B cell (primary cell): ENCODE data around the gene CBLN3. TPM values are rescaled to one million over a fixed set of nuclear protein-coding genes. Genes with fewer than 3 reads are reported as not detected.
"Not testable (repeated sequence)": the region's sequence is repeated elsewhere in the genome, so short reads cannot be mapped to it uniquely, and the experiment has no call there.

Experiments
- ATAC-seq: fragments of 200-7000 bp; cut with Tn5 transposase; one replicate; pipeline ENCODE4 v1.10.0; 2021; ENCODE audit warnings: low read depth, mild to moderate bottlenecking, moderate number of reproducible peaks, moderate library complexity
- CTCF ChIA-PET: fragments of 350-600 bp; sonication (Branson Sonifier 250); formaldehyde crosslinking; loops from one replicate; lab custom pipeline; 2021; ENCODE audit warnings: antibody characterized with exemption, inconsistent platforms; lab: Charles Lee
- POLR2A ChIA-PET: fragments of 350-600 bp; sonication (Branson Sonifier 250); formaldehyde crosslinking; loops from one replicate; lab custom pipeline; 2021; ENCODE audit warnings: antibody characterized with exemption; lab: Charles Lee
- DNase-seq: peaks from one replicate; pipeline ENCODE4 v3.0.0; 2013
- H2AFZ ChIP-seq: 2 replicates; pipeline ENCODE4 v1.6.1; 2012; ENCODE audit warnings: mild to moderate bottlenecking, low read depth, low read length; ENCODE audit not compliant: insufficient read depth, poor library complexity, severe bottlenecking
- H3K27ac ChIP-seq, 2 donors: 1 replicate in 1 of 2; 2 replicates in 1 of 2; pipeline ENCODE4 v1.5.1; 2012 to 2013; ENCODE audit warnings: low read length in 2 of 2, mild to moderate bottlenecking in 2 of 2, moderate library complexity in 1 of 2
- H3K27me3 ChIP-seq, 4 experiments: fragments of 200-600 bp in 1 of 4; sonication (generic) in 1 of 4; replicated peaks in 1 of 4; 1 replicate in 2 of 4; 2 replicates in 2 of 4; pipeline versions ENCODE4 v1.6.1 to v1.7.0; 2013 to 2016; ENCODE audit warnings: low read length in 3 of 4, mild to moderate bottlenecking in 2 of 4, mixed read lengths in 1 of 4, moderate library complexity in 1 of 4; ENCODE audit not compliant: insufficient read depth in 4 of 4, control insufficient read depth in 3 of 4; ENCODE audit errors: control extremely low read depth in 1 of 4
- H3K36me3 ChIP-seq, 2 experiments: replicated peaks in 1 of 2; 1 replicate in 1 of 2; 2 replicates in 1 of 2; pipeline versions ENCODE4 v1.6.1 to v1.7.1; 2013; ENCODE audit warnings: low read length in 1 of 2; ENCODE audit not compliant: insufficient read depth in 2 of 2, control insufficient read depth in 1 of 2; ENCODE audit errors: control extremely low read depth in 1 of 2, extremely low read depth in 1 of 2
- H3K4me1 ChIP-seq, 2 donors: fragments of 200-600 bp in 1 of 2; sonication (generic) in 1 of 2; 1 replicate in 1 of 2; 2 replicates in 1 of 2; pipeline versions ENCODE4 v1.5.1 to v1.6.1; 2013 to 2017; ENCODE audit warnings: low read length in 2 of 2; ENCODE audit not compliant: control insufficient read depth in 2 of 2, insufficient read depth in 2 of 2
- H3K4me2 ChIP-seq: replicated peaks from 2 replicates; pipeline ENCODE3; 2012; ENCODE audit warnings: mild to moderate bottlenecking, low read depth, low read length; ENCODE audit not compliant: poor library complexity, severe bottlenecking
- H3K4me3 ChIP-seq, 5 experiments: fragments of 200-600 bp in 1 of 5; sonication (generic) in 1 of 5; 1 replicate in 3 of 5; 2 replicates in 2 of 5; pipeline versions ENCODE4 v1.5.1 to v1.7.0; 2011 to 2016; ENCODE audit warnings: low read length in 4 of 5, mild to moderate bottlenecking in 4 of 5, low read depth in 2 of 5, control low read depth in 1 of 5, moderate library complexity in 1 of 5; ENCODE audit not compliant: insufficient read depth in 1 of 5; ENCODE audit errors: control extremely low read depth in 1 of 5, extremely low read depth in 1 of 5
- H3K79me2 ChIP-seq: fragments of 200-600 bp; sonication (generic); one replicate; pipeline ENCODE4 v1.6.0; 2016; ENCODE audit warnings: low read length; ENCODE audit not compliant: control insufficient read depth, insufficient read depth
- H3K9ac ChIP-seq: fragments of 200-600 bp; sonication (generic); 2 replicates; pipeline ENCODE4 v1.6.1; 2017; ENCODE audit warnings: mild to moderate bottlenecking, low read length, moderate library complexity
- H3K9me3 ChIP-seq, 3 donors: one replicate each; pipeline versions ENCODE4 v1.6.1 to v1.7.1; 2013; ENCODE audit warnings: low read length in 2 of 3; ENCODE audit not compliant: control insufficient read depth in 2 of 3, insufficient read depth in 1 of 3; ENCODE audit errors: control extremely low read depth in 1 of 3
- H4K20me1 ChIP-seq: 2 replicates; pipeline ENCODE4 v1.6.0; 2012; ENCODE audit warnings: mild to moderate bottlenecking, low read length; ENCODE audit not compliant: insufficient read depth, control insufficient read depth, poor library complexity, severe bottlenecking
- H3K27ac Mint-ChIP-seq: one replicate; pipeline ENCODE4 v1.8.0; 2021; ENCODE audit warnings: mixed read lengths
- H3K27me3 Mint-ChIP-seq: one replicate; pipeline ENCODE4 v1.8.0; 2021; ENCODE audit warnings: mixed read lengths
- H3K4me1 Mint-ChIP-seq: one replicate; pipeline ENCODE4 v1.8.0; 2021; ENCODE audit warnings: mixed read lengths
- H3K4me3 Mint-ChIP-seq: one replicate; pipeline ENCODE4 v1.8.0; 2021; ENCODE audit warnings: mixed read lengths
- H3K9me3 Mint-ChIP-seq: one replicate; pipeline ENCODE4 v1.8.0; 2022; ENCODE audit warnings: mixed read lengths; ENCODE audit not compliant: insufficient read depth
- CTCF ChIP-seq: fragments of 200-600 bp; IDR thresholded peaks from one replicate; pipeline ENCODE4 v1.8.0; 2022; ENCODE audit warnings: antibody characterized with exemption, mild to moderate bottlenecking
- EZH2 ChIP-seq: IDR thresholded peaks from 2 replicates; pipeline ENCODE4 v1.6.1; 2012; ENCODE audit warnings: borderline replicate concordance, low read depth, mild to moderate bottlenecking, moderate library complexity, low read length; ENCODE audit not compliant: insufficient read depth, poor library complexity, severe bottlenecking
- WGBS: methylation state at CpG from one replicate; pipeline ENCODE4 v1.1.5; 2013; ENCODE audit warnings: missing lambda C conversion rate; ENCODE audit not compliant: insufficient coverage; 5-methylcytosine and 5-hydroxymethylcytosine counted together
- intact Hi-C: fragments of 100-400 bp; cut with micrococcal nuclease; formaldehyde crosslinking; loops from one replicate; pipeline ENCODE4 v1.10.0; 2022
- polyA plus RNA-seq: library from polyadenylated mRNA; depleted of rRNA; stranded (reverse); fragments of >200 nt; gene quantifications from 2 replicates; pipeline ENCODE4 v1.2.3, GENCODE V29; 2012
- total RNA-seq, 2 donors: library from RNA; stranded (reverse); fragments of 120-200 nt in 1 of 2; gene quantifications; 1 replicate in 1 of 2; 2 replicates in 1 of 2; pipeline versions ENCODE4 v1.2.3 to v1.2.4, GENCODE V29; 2013 to 2022

The CBLN3 gene
- total and polyA plus RNA-seq, 2 donors (not counting 1 experiment from before 2014, with no cell fraction given) = 35.0 to 134 TPM

GRCh38 chr14:24456980-24457379, 27.5 kb upstream of the CBLN3 start:
- H3K27me3 ChIP-seq = no peaks in the 10 kb centered on the region
- TF ChIP-seq EZH2 (no peak), CTCF (no peak)
- H3K4me1 Mint-ChIP-seq = no peaks in the 10 kb centered on the region
- H3K4me3 Mint-ChIP-seq = no peak overlapping the region
- DNase-seq (no peak), ATAC-seq (no peak)
- no peak overlapping the region for H3K9ac ChIP-seq
- H4K20me1 ChIP-seq = no peaks in the 10 kb centered on the region
- CTCF ChIA-PET = no interaction called here
- H3K27ac Mint-ChIP-seq = no peak overlapping the region
- H3K4me2 ChIP-seq = no peak overlapping the region
- H3K36me3 ChIP-seq = no peaks in the 10 kb centered on the region
- H3K4me1 ChIP-seq = no peaks in the 10 kb centered on the region
- H3K4me3 ChIP-seq = no peak overlapping the region
- no peak overlapping the region for H3K27ac ChIP-seq
- no peaks in the 10 kb centered on the region for H3K27me3 Mint-ChIP-seq
- H3K9me3 Mint-ChIP-seq = no peaks in the 10 kb centered on the region
- POLR2A ChIA-PET = no interaction called here
- no peak overlapping the region for H2AFZ ChIP-seq
- peaks cover 1 to 9% (median 3%) of the 10 kb centered on the region in 3 donors for H3K9me3 ChIP-seq
- H3K79me2 ChIP-seq = no peaks in the 10 kb centered on the region
- intact Hi-C loops = no loop called here

GRCh38 chr14:24450828-24451227, 21.4 kb upstream of the CBLN3 start:
- H3K4me1 ChIP-seq, CTCF ChIA-PET, H3K9me3 ChIP-seq, H3K9ac ChIP-seq, H2AFZ ChIP-seq, H3K4me3 Mint-ChIP-seq, H3K27ac Mint-ChIP-seq, intact Hi-C loops, POLR2A ChIA-PET, H4K20me1 ChIP-seq, H3K36me3 ChIP-seq, H3K4me3 ChIP-seq, DNase-seq, H3K4me1 Mint-ChIP-seq, H3K27me3 ChIP-seq, H3K79me2 ChIP-seq, H3K27me3 Mint-ChIP-seq, H3K9me3 Mint-ChIP-seq, H3K4me2 ChIP-seq, H3K27ac ChIP-seq, ATAC-seq: not testable (repeated sequence)
- WGBS = no CpG with 5 or more reads among the region's 2 CpGs
